Ovary (tissue), 9 donors: ENCODE results near the gene USP13. TPM values are rescaled to one million over a fixed set of nuclear protein-coding genes. Genes with fewer than 3 reads are reported as not detected.

Source experiments
- DNase-seq, 5 donors: peaks; one replicate each; pipeline ENCODE4 v3.0.0-alpha.2; 2019 to 2020
- H3K27ac ChIP-seq, 2 donors: fragments of 200-600 bp; one replicate each; pipeline versions ENCODE4 v1.5.1 to v1.8.0; 2019 to 2022
- H3K27me3 ChIP-seq: fragments of 200-600 bp; one replicate; pipeline ENCODE4 v1.8.0; 2022
- H3K36me3 ChIP-seq: fragments of 200-600 bp; sonication (generic); one replicate; pipeline ENCODE4 v1.5.1; 2019
- H3K4me1 ChIP-seq: one replicate; pipeline ENCODE4 v1.8.1; 2013; ENCODE audit warnings: mild to moderate bottlenecking, moderate library complexity; ENCODE audit not compliant: insufficient read depth
- H3K4me3 ChIP-seq: fragments of 200-600 bp; sonication (generic); one replicate; pipeline ENCODE4 v1.5.1; 2017
- H3K9me3 ChIP-seq, 2 donors: fragments of 200-600 bp in 1 of 2; sonication (generic) in 1 of 2; one replicate each; pipeline versions ENCODE4 v1.5.1 to v1.8.1; 2013 to 2019; ENCODE audit warnings: mild to moderate bottlenecking in 1 of 2, moderate library complexity in 1 of 2
- EP300 ChIP-seq: sonication (generic); formaldehyde crosslinking; IDR thresholded peaks from one replicate; pipeline ENCODE4 v1.6.1; 2017; ENCODE audit warnings: antibody characterized with exemption
- POLR2A ChIP-seq: fragments of 450-650 bp; IDR thresholded peaks from one replicate; pipeline ENCODE4 v1.6.1; 2017; ENCODE audit warnings: antibody characterized with exemption, mild to moderate bottlenecking, moderate library complexity
- WGBS, 3 donors: extraction: QIAGEN DNeasy Blood & Tissue Kit in 1 of 3; methylation state at CpG; one replicate each; pipeline versions ENCODE4 v1.1.5 to v1.1.7; 2013 to 2017; 5-methylcytosine and 5-hydroxymethylcytosine counted together
- intact Hi-C, 4 donors: fragments of 100-400 bp; cut with DNase I; formaldehyde crosslinking; loops; one replicate each; pipeline versions ENCODE4 v1.11.0 to v1.15.1; 2022 to 2023
- polyA plus RNA-seq, 2 donors: library from polyadenylated mRNA; stranded (reverse); fragments of 200-250 nt in 1 of 2; fragments of 350-450 nt in 1 of 2; fragmentation: Illumina TruSeq in 1 of 2; extraction: RNeasy Lipid Tissue Mini Kit (QIAGEN cat#74804) in 1 of 2; gene quantifications; one replicate each; pipeline ENCODE4 v1.2.3, GENCODE V29; 2013 to 2014
- total RNA-seq, 7 donors: library from RNA; depleted of rRNA in 2 of 7; stranded (reverse); fragments of >200 nt in 2 of 7; fragmentation: NEBNext Ultra II Directional in 3 of 7; extraction: Animal tissue kit (Norgen Biotek cat#: 25700) in 3 of 7; gene quantifications; one replicate each; pipeline versions ENCODE4 v1.1.0 to v1.2.4, GENCODE V29; 2016 to 2023
- TF ChIP-seq, protein P1 (sequence below), 3 donors: fragments of 450-650 bp in 2 of 3; fragments of 200-600 bp in 1 of 3; IDR thresholded peaks; one replicate each; pipeline versions ENCODE4 v1.5.1 to v1.8.0; 2016 to 2022; ENCODE audit warnings: antibody characterized with exemption in 3 of 3, mild to moderate bottlenecking in 1 of 3
- donor health status: DM: no; HTN: no; CAD: no; lungs with moderate emphysema.
- donor health status: DM: no; HTN: no; CAD: no.
- donor health status: Bipolar disorder and iron deficiency.
- donor health status: DM: yes; HTN: yes; CAD: no.
- donor health status: DM: no; HTN: no; CAD: no.
- donor health status: DM: yes; HTN: yes; CAD: no.

The USP13 gene
- total and polyA plus RNA-seq, 9 donors = 7.0 to 26.3 (median 19.4) TPM

DNA sequence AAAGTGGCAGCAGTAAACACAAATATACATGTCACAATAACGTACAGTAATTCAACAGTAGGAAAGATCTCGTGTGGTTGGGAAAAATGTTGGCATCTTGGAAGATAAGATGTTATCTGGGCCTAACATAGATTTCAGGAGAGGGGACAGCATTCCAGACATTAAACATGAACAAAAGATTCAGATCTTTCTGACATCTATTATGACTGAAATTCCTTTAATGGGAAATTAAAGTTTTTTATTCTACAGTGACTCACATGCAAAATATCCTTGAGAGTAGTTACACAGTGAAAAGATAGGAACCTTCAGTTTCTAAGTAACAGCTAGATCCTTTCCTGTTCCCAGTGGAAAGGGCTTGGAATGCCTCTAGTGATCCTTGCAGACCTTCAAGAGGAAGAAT lies 39.0 kb upstream of the USP13 start:
- no peak overlapping the region for H3K27ac ChIP-seq
- no peaks in the 10 kb centered on the region for H3K9me3 ChIP-seq
- no peak overlapping the region for H3K4me3 ChIP-seq
- H3K36me3 ChIP-seq = no peaks in the 10 kb centered on the region
- TF ChIP-seq EP300 (no peak), POLR2A (no peak)
- TF ChIP-seq, protein P1, sequence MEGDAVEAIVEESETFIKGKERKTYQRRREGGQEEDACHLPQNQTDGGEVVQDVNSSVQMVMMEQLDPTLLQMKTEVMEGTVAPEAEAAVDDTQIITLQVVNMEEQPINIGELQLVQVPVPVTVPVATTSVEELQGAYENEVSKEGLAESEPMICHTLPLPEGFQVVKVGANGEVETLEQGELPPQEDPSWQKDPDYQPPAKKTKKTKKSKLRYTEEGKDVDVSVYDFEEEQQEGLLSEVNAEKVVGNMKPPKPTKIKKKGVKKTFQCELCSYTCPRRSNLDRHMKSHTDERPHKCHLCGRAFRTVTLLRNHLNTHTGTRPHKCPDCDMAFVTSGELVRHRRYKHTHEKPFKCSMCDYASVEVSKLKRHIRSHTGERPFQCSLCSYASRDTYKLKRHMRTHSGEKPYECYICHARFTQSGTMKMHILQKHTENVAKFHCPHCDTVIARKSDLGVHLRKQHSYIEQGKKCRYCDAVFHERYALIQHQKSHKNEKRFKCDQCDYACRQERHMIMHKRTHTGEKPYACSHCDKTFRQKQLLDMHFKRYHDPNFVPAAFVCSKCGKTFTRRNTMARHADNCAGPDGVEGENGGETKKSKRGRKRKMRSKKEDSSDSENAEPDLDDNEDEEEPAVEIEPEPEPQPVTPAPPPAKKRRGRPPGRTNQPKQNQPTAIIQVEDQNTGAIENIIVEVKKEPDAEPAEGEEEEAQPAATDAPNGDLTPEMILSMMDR (IDR thresholded peaks at IDR 0.05) = no peak
- WGBS, 3 donors = 23 to 41% (median 23%) methylated on average over 2 of the region's 2 CpGs
- DNase-seq = no peak
- H3K4me1 ChIP-seq = no peaks in the 10 kb centered on the region
- intact Hi-C loops = no loop called here
- H3K27me3 ChIP-seq = no peaks in the 10 kb centered on the region

DNA sequence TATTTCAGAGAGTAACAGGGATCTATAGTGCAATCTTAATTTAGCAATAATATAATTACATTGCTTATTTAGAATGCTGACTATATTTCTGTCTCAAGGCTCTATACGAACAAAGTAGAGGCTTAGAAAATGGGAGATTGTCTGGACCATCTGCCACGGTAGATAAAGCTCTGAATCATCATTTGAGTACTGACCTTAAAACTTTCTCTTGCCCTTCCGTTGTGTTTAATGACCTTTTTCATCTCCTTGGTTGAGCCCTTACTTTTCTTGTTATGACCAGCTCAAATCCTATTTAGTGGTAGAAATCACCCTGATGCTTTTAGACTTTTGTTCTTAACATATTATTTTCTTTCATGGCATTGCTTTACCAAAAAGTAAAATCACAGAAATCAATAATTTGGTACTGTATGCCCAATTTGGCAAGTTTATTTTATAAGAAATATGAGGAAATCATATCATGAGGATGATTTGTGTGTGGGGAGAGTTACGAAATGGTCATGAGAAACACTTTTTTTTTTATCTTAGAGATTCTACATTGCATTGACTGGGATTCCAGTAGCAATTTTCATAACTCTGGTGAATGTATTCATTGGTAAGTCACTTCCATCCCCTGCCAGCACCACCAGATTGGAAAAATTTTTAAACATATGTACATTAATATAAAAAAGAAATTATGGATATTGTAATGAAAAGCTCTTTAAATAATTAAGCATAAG lies 37.2 kb upstream of the USP13 start:
- no peaks in the 10 kb centered on the region for H3K9me3 ChIP-seq
- H3K4me1 ChIP-seq = no peaks in the 10 kb centered on the region
- no peak overlapping the region for H3K4me3 ChIP-seq
- intact Hi-C loops = no loop called here
- H3K27ac ChIP-seq = no peak overlapping the region
- WGBS, 3 donors = 70 to 76% (median 73%) methylated on average over 4 of the region's 4 CpGs
- H3K36me3 ChIP-seq = no peaks in the 10 kb centered on the region
- DNase-seq = no peak
- H3K27me3 ChIP-seq = no peaks in the 10 kb centered on the region
- no peak for TF ChIP-seq EP300
- TF ChIP-seq POLR2A = no peak
- TF ChIP-seq, protein P1 (IDR thresholded peaks at IDR 0.05) = no peak

DNA sequence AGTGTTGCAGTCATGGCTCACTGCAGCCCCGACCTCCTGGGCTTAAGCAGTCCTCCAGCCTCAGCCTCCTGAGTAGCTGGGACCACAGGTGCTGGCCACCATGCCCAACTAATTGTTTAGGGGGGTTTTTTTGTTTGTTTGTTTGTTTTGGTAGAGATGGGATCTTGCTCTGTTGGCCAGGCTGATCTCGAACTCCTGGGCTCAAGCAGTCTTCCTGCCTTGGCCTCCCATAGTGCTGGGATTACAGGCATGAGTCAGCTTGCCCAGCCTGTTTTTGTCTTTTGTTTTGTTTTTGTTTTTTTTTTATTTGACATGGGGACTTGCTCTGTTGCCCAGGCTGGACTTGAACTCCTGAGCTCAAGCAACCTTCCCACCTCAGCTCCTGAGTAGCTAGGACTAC lies 30.8 kb upstream of the USP13 start:
- DNase-seq = no peak
- Histone ChIP-seq H3K27me3 (no peaks in the 10 kb centered on the region), H3K4me3 (no peak overlapping the region), H3K36me3 (no peaks in the 10 kb centered on the region), H3K4me1 (peaks cover 2% of the 10 kb centered on the region), H3K27ac (no peak overlapping the region), H3K9me3 (no peaks in the 10 kb centered on the region)
- TF ChIP-seq, protein P1 (IDR thresholded peaks at IDR 0.05) = no peak
- TF ChIP-seq POLR2A (no peak), EP300 (no peak)
- intact Hi-C loops = no loop called here
- WGBS, 3 donors = 96 to 98% (median 98%) methylated on average over 2 of the region's 2 CpGs

DNA sequence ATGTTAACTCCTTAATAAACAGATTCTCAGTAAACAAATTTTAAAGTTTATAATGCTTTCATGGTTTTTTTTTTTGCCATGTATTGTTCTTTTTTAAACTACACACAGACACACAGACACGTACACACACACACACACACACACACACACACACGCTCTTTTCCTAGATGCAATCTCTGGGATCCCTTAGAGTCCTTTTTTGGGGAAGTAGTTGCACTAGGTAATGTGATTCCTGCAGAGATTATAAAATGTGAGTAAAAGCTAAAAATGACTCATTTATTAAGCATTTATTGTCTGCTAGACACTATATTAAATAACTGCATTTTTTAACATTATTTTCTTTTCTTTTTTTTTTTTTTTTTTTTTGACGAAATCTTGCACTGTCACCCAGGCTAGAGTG lies 28.4 kb upstream of the USP13 start:
- 75 to 89% (median 79%) methylated on average over 3 of the region's 3 CpGs for WGBS, 3 donors
- intact Hi-C loops = no loop called here

More for the DNA sequence above, 28.4 kb upstream of the USP13 start:
- Histone ChIP-seq H3K27ac (no peak overlapping the region), H3K9me3 (no peaks in the 10 kb centered on the region), H3K36me3 (no peaks in the 10 kb centered on the region), H3K4me1 (peaks cover 2% of the 10 kb centered on the region), H3K27me3 (no peaks in the 10 kb centered on the region), H3K4me3 (no peak overlapping the region)
- TF ChIP-seq, protein P1 (IDR thresholded peaks at IDR 0.05) = no peak
- no peak for TF ChIP-seq POLR2A
- TF ChIP-seq EP300 = no peak
- no peak for DNase-seq
